Stimulated activated CD8-positive, alpha-beta memory T cell treated with anti-CD3 and anti-CD28 coated beads, Interleukin-2, amount 100 ng/mL, for 1 hour (primary cell): ENCODE results near the gene GRAMD2A.

Experiments used
- DNase-seq, 2 donors: peaks; one replicate each; pipeline ENCODE4 v3.0.0-alpha.2; 2020; ENCODE audit warnings: low read depth in 2 of 2

GRAMD2A gene

GRCh38 chr15:72197460-72198355, at the start of gene GRAMD2A:
Gene GRAMD2A (minus strand): TSS chr15:72197787.
- no peak for DNase-seq

GRCh38 chr15:72242775-72243370, 45.3 kb upstream of the GRAMD2A start:
- DNase-seq = no peak

DNA sequence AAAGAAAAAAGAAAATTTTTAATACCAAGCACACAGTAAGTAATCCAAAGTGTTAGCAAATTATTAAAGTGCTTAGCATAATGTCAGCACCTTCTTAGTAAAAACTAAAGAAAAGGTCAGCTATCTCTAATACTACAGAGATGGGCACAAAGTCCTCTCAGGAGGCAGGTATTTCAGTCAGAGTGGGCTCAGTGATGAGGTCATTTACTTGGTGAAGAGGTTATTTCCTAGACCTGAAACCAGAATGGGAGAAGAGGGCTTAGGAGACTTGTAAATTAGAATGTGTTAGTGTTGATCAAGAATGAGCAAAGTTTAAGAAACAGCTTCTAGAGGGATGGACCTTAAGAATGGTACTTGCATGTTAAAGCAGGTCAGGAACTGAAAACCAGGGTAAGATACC, 42.1 kb upstream of the GRAMD2A start:
- DNase-seq = no peak

GRCh38 chr15:72238586-72238985, 41.0 kb upstream of the GRAMD2A start:
- DNase-seq = no peak

GRCh38 chr15:72237853-72238224, 40.3 kb upstream of the GRAMD2A start:
- DNase-seq = no peak

DNA sequence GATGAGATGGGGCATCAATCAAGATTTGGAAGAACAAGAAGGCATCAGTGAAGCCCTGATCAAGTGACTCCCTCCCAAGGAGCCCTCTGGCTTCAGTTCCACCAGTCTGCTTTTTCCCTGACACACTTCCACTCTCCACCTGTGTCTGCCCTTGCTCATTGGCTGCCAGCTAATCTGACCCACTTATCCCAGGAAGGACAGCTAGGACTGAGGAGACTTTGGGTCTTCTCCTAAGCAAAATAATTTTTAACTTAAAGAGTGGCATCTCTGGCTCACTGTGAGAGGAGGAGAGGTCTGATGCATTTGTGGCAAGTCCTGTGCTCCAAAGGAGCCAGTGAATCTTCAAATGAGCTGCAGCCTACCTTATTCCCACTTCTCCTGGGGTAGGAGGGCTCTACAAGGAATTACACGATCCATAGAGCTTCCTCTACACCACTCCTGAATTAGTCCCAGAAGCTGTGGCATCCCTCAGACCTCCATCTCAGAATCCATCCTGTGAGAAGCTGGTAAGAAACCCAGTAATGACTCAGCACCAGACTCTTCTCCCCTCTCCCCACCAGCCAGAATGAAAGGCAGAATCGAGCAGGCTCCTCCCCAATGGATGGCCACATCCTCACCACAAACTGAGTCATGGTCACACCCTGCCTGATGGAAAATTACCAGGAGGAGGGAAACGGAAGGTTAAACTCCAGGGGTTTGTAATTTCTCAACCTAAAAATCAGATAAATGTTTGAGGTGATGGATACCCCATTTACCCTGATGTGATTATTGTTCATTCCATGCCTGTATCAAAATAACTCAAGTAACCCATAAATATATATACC, 39.7 kb upstream of the GRAMD2A start:
- DNase-seq = peak in 1 of 2 donors; percentile 23

GRCh38 chr15:72236381-72237003, 38.9 kb upstream of the GRAMD2A start:
- no peak for DNase-seq

GRCh38 chr15:72235298-72235697, 37.7 kb upstream of the GRAMD2A start:
- DNase-seq = no peak

DNA sequence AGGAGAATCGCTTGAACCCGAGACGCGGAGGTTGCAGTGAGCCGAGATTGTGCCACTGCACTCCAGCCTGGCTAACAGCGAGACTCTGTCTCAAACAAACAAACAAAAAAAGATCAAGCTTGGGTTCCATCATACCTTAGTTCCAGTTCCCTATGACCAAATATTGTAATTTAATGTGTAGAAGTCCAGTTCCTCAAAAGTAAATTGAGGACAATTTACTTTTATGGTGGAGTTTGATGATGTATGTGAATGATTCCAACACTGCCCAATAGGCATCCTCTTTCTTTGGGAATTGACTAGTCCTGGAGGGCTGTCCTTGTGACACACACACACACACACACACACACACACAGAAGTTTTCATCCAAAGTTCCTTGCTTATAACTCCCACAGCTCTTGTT, 36.2 kb upstream of the GRAMD2A start:
- no peak for DNase-seq

DNA sequence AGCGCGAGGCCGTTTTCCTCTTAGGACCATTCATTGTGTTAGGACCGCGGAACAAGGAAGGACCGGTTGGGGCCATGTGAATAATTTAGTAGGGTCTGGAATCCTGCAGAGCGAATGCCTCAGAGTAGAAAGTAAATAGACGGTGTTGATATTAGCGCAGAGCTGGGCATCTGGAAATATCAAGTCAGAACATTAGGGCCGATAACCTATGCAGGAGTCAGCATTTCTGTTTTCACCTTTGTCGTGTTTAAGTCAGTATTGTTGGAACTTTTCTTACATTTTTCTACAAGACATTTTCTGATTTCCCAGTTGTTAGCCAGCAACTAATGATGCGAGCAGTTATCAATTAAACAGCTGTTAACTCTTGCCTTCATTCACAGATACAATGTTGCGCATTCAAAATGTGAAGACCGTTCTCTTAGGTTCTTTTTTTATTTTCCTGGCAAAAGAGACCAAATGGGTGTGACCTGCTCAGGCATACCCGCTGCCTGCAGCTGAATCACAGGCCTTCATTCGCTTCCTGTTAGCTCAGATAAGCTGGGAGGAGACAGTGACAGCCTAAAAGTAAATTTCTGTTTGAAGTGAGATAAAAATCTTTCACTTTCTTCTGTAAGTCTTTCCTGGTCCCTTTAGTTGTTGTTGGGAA, 34.4 kb upstream of the GRAMD2A start:
- peak in 1 of 2 donors; percentile 29 for DNase-seq

GRCh38 chr15:72231066-72231832, 33.7 kb upstream of the GRAMD2A start, which contains the start of gene PKM:
Gene PKM (minus strand): TSS chr15:72231190. CDS start chr15:72219097, 12,093 bp downstream.
- peak; percentile 78 to 82 for DNase-seq

DNA sequence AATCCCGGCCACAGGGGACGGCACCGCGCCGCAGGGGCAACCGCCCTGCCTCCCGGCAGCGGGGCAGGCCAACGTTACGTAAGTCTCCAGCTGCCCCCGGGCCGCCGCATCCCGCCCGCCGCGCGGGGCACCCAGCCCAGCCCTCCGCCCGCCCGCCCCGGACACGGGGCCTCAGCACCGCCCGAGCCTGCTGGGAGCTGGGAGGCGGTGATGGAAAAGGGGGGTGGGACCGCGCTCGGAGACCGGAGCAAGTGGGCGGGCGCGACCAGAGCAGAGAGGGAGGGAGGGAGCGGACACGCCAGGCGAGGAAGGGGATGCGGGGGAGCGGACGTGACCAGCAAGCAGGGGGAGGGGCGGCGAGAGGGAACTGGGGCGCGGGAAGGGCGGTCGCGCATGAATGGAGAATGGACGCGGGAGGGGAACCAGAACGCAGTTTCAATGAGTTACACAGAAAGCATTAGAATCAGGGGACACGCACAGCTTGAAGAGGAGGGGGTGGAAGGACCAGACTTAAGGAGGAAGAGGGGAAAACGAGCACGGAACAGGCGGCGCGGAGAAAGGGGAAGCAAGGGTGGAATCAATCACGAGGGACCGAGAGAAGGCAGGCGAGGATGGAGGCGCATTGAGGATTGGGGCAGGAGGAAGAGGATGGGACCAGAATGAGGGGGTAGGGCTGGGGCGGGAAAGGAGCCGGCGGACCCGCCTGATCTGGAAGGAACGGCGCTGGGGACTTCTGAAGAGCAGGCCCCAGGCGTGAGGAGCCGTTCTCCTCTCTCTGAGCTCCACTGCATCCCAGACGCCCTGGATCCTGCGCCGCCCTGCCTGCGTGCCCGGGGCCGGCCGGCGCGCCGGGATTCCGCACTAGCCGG, 32.8 kb upstream of the GRAMD2A start:
- peak in 1 of 2 donors; percentile 52 for DNase-seq

- DNase-seq = no peak
Measured at GRCh38 chr15:72229947-72230196, 32.3 kb upstream of the GRAMD2A start.

DNA sequence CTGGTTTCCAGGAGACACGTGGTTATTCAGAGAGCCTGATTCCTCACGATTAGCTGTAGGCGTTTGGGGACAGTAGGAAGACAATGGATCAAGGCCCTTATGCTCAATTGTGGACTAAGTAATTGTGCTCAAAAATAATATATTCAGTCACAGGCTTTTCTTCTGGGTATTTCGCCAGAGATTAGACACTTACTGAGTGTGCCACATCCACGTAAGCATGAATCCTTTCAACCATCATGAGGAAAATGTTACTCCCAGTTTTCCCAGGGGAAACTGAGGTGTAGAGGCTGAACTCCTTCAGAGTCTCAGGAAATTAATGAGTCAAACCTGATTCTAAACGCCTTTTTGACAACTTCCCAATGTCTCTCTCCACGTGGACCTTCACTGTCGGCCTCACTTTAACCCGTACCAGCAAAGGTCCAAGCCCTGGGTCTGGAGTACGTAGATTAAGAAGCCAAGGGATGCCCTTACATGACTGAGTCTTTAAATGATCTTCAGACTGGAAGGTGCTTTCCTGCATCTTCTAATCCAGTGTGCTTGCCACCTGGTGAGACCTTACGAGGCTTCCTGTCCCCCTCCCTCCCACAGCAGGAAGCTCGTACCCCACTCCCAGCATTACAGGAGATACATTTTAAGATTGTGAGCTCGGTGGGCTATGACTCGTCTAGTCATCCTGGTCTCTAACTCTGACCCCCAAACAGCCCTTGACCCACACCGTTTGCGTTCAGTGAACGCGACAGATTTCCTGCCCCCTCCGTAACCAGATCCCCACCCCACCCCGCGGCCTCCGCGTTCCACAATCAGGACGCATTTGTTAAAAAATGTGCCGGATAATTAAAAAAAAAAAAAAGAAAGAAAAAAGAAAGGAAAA, 31.7 kb upstream of the GRAMD2A start:
- DNase-seq = no peak

DNA sequence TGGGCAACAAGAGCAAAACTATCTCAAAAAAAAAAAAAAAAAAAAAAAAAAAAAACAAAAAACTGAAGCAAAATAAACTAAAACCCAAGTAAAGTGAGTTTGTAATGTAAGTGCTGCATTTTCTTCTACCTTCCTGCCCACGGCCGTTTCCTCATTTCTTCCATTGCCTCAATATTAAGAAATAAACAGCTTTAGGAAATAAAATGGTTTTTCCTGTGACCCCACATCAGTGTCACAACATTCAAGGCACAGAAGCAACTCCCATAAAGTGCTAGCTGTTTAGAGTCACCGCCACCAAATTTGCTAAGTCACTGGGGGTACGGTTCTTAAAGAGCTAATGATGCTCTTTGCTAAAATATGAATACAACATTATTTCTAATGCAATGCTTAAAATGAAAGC, 30.1 kb upstream of the GRAMD2A start:
- DNase-seq = no peak

- DNase-seq = no peak
Measured at GRCh38 chr15:72227192-72227586, 29.6 kb upstream of the GRAMD2A start.

DNA sequence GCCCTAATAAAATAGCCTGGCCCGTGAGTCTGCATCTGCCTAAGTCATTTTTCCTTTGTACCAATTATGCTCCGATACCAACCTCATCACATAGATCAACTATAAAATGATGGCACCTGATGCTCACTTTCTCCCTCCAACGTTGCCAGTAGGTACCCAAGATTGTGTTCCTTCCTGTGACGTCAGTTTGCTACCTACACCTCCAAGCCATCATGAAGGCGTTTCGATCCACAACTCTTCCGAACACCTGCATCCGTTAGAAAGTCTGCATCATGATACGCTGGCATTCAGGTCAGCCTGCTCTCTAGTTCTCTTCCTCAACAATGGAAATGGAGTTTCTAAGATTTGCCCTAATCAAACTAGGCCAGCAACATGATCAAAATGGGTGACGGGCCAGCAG, 25.7 kb upstream of the GRAMD2A start:
- no peak for DNase-seq

DNA sequence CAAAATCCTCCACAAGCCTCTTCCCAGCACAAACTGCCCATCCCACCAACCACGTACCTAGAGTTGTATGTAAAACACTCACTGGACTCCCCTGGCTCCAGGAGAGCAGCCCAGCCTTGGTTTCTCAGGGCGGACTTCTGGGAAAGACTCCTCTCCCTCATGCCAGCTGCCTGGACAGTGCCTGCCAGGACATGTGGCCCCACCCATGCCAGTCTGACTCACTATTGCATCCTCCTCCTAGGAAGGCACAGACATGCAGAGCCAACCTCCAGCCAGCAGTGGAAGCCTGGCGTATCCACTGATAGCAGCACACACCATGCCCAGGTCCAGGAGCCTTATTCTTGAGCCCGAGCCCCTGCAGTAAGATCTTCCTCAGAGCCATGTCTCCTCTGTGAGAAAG, 24.8 kb upstream of the GRAMD2A start:
- DNase-seq = no peak

DNA sequence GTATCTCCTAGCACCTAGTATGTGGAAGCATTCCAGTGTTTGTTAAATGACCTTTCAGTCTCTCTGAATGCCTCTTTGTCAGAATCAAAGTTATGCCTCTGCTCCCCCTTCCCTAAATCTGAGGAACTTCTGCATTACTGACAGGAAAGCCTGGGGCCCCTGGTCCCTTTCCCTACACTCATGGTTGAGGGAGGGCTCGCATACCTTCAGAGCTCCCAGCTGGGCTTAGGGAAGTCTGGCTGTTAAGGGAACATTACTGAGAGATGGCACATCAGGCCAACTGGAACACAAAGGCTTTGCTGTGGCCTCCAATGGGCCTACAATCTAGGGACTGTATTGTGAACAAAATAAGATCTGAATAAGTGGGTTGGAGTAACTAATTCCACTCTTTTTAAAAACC, 23.1 kb upstream of the GRAMD2A start:
- no peak for DNase-seq
